GM12878 (cell line): ENCODE data around the gene SIX5. TPM values are rescaled to one million over a fixed set of nuclear protein-coding genes. Genes with fewer than 3 reads are reported as not detected.

Experiments used
- CEBPZ ChIP-seq: fragments of 150-350 bp; IDR thresholded peaks from 2 replicates; pipeline ENCODE4 v1.6.1; 2016; ENCODE audit warnings: low read depth, low read length
- GABPA ChIP-seq: IDR thresholded peaks from 2 replicates; pipeline ENCODE4 v1.6.1; 2014; ENCODE audit warnings: antibody characterized with exemption, low read depth, mild to moderate bottlenecking, inconsistent platforms
- HDGF ChIP-seq: fragments of 450-650 bp; IDR thresholded peaks from 2 replicates; pipeline ENCODE4 v1.6.1; 2016; ENCODE audit warnings: antibody characterized with exemption
- MTA2 ChIP-seq: fragments of 450-650 bp; IDR thresholded peaks from 2 replicates; pipeline ENCODE4 v1.6.1; 2016; ENCODE audit warnings: low read depth, mild to moderate bottlenecking, moderate library complexity
- NFYA ChIP-seq: IDR thresholded peaks from 2 replicates; pipeline ENCODE4 v1.6.1; 2011; ENCODE audit warnings: low read depth, mild to moderate bottlenecking, low read length, improper control_type of control experiment, borderline replicate concordance
- POLR2A ChIP-seq: IDR thresholded peaks from 2 replicates; pipeline ENCODE4 v1.6.1; 2011; ENCODE audit warnings: low read depth, mild to moderate bottlenecking, low read length
- SREBF2 ChIP-seq: IDR thresholded peaks from 2 replicates; pipeline ENCODE4 v1.6.1; 2012; ENCODE audit warnings: mild to moderate bottlenecking, low read length
- STAT3 ChIP-seq: IDR thresholded peaks from 2 replicates; pipeline ENCODE4 v1.6.1; 2011; ENCODE audit warnings: low read depth, low read length, improper control_type of control experiment
- SUPT20H ChIP-seq: IDR thresholded peaks from 2 replicates; pipeline ENCODE4 v1.6.1; 2011; ENCODE audit warnings: low read depth, mild to moderate bottlenecking, low read length, moderate library complexity, borderline replicate concordance; ENCODE audit not compliant: control insufficient read depth
- ZSCAN29 ChIP-seq: fragments of 450-650 bp; IDR thresholded peaks from 2 replicates; pipeline ENCODE4 v1.6.1; 2017; ENCODE audit warnings: mild to moderate bottlenecking, moderate library complexity
- polyA plus RNA-seq, 11 experiments: library from polyadenylated mRNA; depleted of rRNA in 4 of 11; unstranded in 6 of 11; stranded (reverse) in 5 of 11; fragments of >200 nt; fragmentation: Nextera tagmentation in 4 of 11; fragmentation: Illumina TruSeq in 1 of 11; extraction: Ambion mirVana in 4 of 11; extraction: Trizol in 1 of 11; gene quantifications; 1 replicate in 1 of 11; 2 replicates in 10 of 11; pipeline versions ENCODE4 v1.2.1 to v1.2.3, GENCODE V29; 2011 to 2016; ENCODE audit warnings: inconsistent platforms in 2 of 11, missing spikeins in 2 of 11, low read depth in 1 of 11
- total RNA-seq, 4 experiments: library from RNA; depleted of rRNA in 3 of 4; stranded (reverse); fragments of >200 nt in 3 of 4; fragmentation: Illumina TruSeq in 1 of 4; extraction: Trizol in 1 of 4; gene quantifications; 2 replicates each; pipeline versions ENCODE4 v1.2.1 to v1.2.3, GENCODE V29; 2013 to 2021
- TF ChIP-seq, protein P1 (sequence below): fragments of 450-650 bp; conservative IDR thresholded peaks from 2 replicates; pipeline ENCODE4 v1.6.1; 2017; ENCODE audit warnings: mild to moderate bottlenecking, moderate library complexity
- TF ChIP-seq, protein P2 (sequence below): fragments of 450-650 bp; IDR thresholded peaks from 2 replicates; pipeline ENCODE4 v1.6.1; 2017; ENCODE audit warnings: mild to moderate bottlenecking
- TF ChIP-seq, protein P3 (sequence below): IDR thresholded peaks from 2 replicates; pipeline ENCODE4 v1.6.1; 2012; ENCODE audit warnings: low read length, inconsistent platforms
- TF ChIP-seq, protein P4 (sequence below): IDR thresholded peaks from 2 replicates; pipeline ENCODE4 v1.6.1; 2012; ENCODE audit warnings: low read depth, low read length, improper control_type of control experiment
- TF ChIP-seq, protein P5 (sequence below): fragments of 450-650 bp; formaldehyde crosslinking; IDR thresholded peaks from 2 replicates; pipeline ENCODE4 v1.4.0; 2020; ENCODE audit warnings: mild to moderate bottlenecking, moderate library complexity

The SIX5 gene
- total and polyA plus RNA-seq, 10 of the 15 experiments (the other 5 are each of a cell fraction or from before 2014, with no cell fraction given), result 1.9 to 10.5 (median 3.0) TPM; not detected in 2

DNA sequence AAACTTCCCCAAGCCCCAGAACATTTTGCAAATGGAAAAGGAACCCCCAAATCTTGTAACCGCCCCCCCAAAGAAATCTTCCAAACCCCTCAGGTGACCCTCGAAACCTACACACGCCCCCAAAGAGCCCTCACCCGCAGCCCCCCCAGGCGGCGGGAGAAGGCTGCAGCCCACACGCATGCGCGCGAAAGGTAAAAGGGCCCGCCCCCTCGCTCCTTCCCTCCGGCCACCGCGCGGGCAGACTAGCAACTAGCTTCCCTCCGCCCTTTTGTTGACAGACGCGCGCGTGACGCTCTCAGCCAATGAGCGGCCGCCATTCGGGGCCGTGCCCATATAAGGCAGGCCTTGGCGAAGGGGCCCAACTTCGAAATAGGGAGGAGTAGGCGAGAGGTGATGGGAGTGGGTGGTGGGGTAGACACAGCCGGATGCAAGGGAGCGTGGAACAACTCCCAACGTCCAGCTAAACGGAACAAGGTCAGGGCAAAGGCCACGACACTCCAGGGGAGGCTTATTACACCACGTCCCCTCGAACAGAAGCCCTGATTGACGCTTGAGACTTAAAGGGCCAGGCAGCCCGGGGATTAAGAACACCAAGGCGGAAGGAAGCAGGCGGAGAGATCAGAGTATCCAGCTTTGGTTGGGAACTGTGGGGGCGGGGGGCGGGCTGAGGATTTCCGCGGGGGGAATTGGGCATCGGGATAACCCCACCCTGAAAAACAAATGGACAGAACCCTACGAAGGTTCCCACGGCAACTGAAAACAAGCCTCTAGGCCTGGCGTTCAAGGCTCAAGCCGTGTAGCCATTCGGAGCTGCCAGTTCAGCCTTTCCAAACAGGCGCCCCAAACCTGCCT is 51.7 kb downstream of the SIX5 start (continued):
- TF ChIP-seq, protein P1, sequence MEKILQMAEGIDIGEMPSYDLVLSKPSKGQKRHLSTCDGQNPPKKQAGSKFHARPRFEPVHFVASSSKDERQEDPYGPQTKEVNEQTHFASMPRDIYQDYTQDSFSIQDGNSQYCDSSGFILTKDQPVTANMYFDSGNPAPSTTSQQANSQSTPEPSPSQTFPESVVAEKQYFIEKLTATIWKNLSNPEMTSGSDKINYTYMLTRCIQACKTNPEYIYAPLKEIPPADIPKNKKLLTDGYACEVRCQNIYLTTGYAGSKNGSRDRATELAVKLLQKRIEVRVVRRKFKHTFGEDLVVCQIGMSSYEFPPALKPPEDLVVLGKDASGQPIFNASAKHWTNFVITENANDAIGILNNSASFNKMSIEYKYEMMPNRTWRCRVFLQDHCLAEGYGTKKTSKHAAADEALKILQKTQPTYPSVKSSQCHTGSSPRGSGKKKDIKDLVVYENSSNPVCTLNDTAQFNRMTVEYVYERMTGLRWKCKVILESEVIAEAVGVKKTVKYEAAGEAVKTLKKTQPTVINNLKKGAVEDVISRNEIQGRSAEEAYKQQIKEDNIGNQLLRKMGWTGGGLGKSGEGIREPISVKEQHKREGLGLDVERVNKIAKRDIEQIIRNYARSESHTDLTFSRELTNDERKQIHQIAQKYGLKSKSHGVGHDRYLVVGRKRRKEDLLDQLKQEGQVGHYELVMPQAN, result no peak
- TF ChIP-seq MTA2, result peak; percentile 9
- TF ChIP-seq, protein P2, sequence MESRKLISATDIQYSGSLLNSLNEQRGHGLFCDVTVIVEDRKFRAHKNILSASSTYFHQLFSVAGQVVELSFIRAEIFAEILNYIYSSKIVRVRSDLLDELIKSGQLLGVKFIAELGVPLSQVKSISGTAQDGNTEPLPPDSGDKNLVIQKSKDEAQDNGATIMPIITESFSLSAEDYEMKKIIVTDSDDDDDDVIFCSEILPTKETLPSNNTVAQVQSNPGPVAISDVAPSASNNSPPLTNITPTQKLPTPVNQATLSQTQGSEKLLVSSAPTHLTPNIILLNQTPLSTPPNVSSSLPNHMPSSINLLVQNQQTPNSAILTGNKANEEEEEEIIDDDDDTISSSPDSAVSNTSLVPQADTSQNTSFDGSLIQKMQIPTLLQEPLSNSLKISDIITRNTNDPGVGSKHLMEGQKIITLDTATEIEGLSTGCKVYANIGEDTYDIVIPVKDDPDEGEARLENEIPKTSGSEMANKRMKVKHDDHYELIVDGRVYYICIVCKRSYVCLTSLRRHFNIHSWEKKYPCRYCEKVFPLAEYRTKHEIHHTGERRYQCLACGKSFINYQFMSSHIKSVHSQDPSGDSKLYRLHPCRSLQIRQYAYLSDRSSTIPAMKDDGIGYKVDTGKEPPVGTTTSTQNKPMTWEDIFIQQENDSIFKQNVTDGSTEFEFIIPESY, result peak; percentile 99
- TF ChIP-seq HDGF, result peak; percentile 96
- TF ChIP-seq, protein P3, sequence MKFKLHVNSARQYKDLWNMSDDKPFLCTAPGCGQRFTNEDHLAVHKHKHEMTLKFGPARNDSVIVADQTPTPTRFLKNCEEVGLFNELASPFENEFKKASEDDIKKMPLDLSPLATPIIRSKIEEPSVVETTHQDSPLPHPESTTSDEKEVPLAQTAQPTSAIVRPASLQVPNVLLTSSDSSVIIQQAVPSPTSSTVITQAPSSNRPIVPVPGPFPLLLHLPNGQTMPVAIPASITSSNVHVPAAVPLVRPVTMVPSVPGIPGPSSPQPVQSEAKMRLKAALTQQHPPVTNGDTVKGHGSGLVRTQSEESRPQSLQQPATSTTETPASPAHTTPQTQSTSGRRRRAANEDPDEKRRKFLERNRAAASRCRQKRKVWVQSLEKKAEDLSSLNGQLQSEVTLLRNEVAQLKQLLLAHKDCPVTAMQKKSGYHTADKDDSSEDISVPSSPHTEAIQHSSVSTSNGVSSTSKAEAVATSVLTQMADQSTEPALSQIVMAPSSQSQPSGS, result no peak
- TF ChIP-seq SREBF2, result no peak
- TF ChIP-seq, protein P4, sequence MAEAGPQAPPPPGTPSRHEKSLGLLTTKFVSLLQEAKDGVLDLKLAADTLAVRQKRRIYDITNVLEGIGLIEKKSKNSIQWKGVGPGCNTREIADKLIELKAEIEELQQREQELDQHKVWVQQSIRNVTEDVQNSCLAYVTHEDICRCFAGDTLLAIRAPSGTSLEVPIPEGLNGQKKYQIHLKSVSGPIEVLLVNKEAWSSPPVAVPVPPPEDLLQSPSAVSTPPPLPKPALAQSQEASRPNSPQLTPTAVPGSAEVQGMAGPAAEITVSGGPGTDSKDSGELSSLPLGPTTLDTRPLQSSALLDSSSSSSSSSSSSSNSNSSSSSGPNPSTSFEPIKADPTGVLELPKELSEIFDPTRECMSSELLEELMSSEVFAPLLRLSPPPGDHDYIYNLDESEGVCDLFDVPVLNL, result peak; percentile 61; the same call in 1 of the 2 replicates
- TF ChIP-seq POLR2A, result peak; percentile 70
- TF ChIP-seq CEBPZ, result no peak
- no peak for TF ChIP-seq ZSCAN29
- TF ChIP-seq GABPA, result no peak
- TF ChIP-seq STAT3, result no peak
- TF ChIP-seq, protein P5, sequence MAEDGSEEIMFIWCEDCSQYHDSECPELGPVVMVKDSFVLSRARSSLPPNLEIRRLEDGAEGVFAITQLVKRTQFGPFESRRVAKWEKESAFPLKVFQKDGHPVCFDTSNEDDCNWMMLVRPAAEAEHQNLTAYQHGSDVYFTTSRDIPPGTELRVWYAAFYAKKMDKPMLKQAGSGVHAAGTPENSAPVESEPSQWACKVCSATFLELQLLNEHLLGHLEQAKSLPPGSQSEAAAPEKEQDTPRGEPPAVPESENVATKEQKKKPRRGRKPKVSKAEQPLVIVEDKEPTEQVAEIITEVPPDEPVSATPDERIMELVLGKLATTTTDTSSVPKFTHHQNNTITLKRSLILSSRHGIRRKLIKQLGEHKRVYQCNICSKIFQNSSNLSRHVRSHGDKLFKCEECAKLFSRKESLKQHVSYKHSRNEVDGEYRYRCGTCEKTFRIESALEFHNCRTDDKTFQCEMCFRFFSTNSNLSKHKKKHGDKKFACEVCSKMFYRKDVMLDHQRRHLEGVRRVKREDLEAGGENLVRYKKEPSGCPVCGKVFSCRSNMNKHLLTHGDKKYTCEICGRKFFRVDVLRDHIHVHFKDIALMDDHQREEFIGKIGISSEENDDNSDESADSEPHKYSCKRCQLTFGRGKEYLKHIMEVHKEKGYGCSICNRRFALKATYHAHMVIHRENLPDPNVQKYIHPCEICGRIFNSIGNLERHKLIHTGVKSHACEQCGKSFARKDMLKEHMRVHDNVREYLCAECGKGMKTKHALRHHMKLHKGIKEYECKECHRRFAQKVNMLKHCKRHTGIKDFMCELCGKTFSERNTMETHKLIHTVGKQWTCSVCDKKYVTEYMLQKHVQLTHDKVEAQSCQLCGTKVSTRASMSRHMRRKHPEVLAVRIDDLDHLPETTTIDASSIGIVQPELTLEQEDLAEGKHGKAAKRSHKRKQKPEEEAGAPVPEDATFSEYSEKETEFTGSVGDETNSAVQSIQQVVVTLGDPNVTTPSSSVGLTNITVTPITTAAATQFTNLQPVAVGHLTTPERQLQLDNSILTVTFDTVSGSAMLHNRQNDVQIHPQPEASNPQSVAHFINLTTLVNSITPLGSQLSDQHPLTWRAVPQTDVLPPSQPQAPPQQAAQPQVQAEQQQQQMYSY (CRISPR knock-in tag), result no peak
- no peak for TF ChIP-seq SUPT20H
- TF ChIP-seq NFYA, result no peak
